Keratinocyte (primary cell): ENCODE data around the gene ACBD4. TPM values are rescaled to one million over a fixed set of nuclear protein-coding genes. Genes with fewer than 3 reads are reported as not detected.

ENCODE experiments used
- DNase-seq: peaks from one replicate; pipeline ENCODE4 v3.0.0-alpha.2; 2011; ENCODE audit warnings: low read depth, missing footprints, low spot score
- FAIRE-seq: peaks from 2 replicates; lab custom pipeline; 2011; peaks lifted over from hg19 to GRCh38; lab: Jason Lieb, UNC
- H2AFZ ChIP-seq: 2 replicates; pipeline ENCODE4 v1.6.0; 2012; ENCODE audit warnings: low read length, control low read depth, inconsistent platforms; ENCODE audit not compliant: control insufficient read depth
- H3K27ac ChIP-seq: 2 replicates; pipeline ENCODE4 v1.5.1; 2011; ENCODE audit warnings: low read length; ENCODE audit not compliant: control insufficient read depth, insufficient read depth
- H3K27me3 ChIP-seq: 3 replicates; pipeline ENCODE4 v1.6.0; 2011; ENCODE audit warnings: low read length; ENCODE audit not compliant: control insufficient read depth, insufficient read depth; ENCODE audit errors: extremely low read depth
- H3K36me3 ChIP-seq, 2 experiments: 2 replicates in 1 of 2; 3 replicates in 1 of 2; pipeline ENCODE4 v1.5.1; 2011; ENCODE audit warnings: low read length in 2 of 2, mild to moderate bottlenecking in 1 of 2; ENCODE audit not compliant: control insufficient read depth in 2 of 2, insufficient read depth in 2 of 2; ENCODE audit errors: extremely low read depth in 1 of 2
- H3K4me1 ChIP-seq: 3 replicates; pipeline ENCODE4 v1.5.1; 2011; ENCODE audit warnings: low read length; ENCODE audit not compliant: control insufficient read depth, insufficient read depth; ENCODE audit errors: extremely low read depth
- H3K4me2 ChIP-seq: 3 replicates; pipeline ENCODE4 v1.6.0; 2011; ENCODE audit warnings: low read depth, low read length; ENCODE audit not compliant: control insufficient read depth, insufficient read depth; ENCODE audit errors: extremely low read depth
- H3K4me3 ChIP-seq, 3 experiments: fragments of 200-600 bp in 1 of 3; sonication (generic) in 1 of 3; 2 replicates in 2 of 3; 3 replicates in 1 of 3; pipeline ENCODE4 v1.5.1; 2011 to 2016; ENCODE audit warnings: low read length in 3 of 3, mild to moderate bottlenecking in 3 of 3, control low read depth in 2 of 3, inconsistent platforms in 1 of 3, low read depth in 1 of 3, mixed read lengths in 1 of 3, mixed run types in 1 of 3, moderate library complexity in 1 of 3; ENCODE audit not compliant: control insufficient read depth in 2 of 3, insufficient read depth in 2 of 3; ENCODE audit errors: extremely low read depth in 1 of 3
- H3K79me2 ChIP-seq: 2 replicates; pipeline ENCODE4 v1.6.0; 2012; ENCODE audit warnings: low read length; ENCODE audit not compliant: control insufficient read depth, insufficient read depth
- H3K9ac ChIP-seq: 3 replicates; pipeline ENCODE4 v1.6.0; 2011; ENCODE audit warnings: low read length; ENCODE audit not compliant: control insufficient read depth, insufficient read depth; ENCODE audit errors: extremely low read depth
- H3K9me1 ChIP-seq: 3 replicates; pipeline ENCODE4 v1.6.0; 2011; ENCODE audit warnings: low read length; ENCODE audit not compliant: control insufficient read depth, insufficient read depth; ENCODE audit errors: extremely low read depth
- H3K9me3 ChIP-seq: 2 replicates; pipeline ENCODE4 v1.5.1; 2012; ENCODE audit warnings: low read depth, low read length; ENCODE audit not compliant: control insufficient read depth
- H4K20me1 ChIP-seq: 3 replicates; pipeline ENCODE4 v1.6.0; 2011; ENCODE audit warnings: low read length; ENCODE audit not compliant: control insufficient read depth, insufficient read depth; ENCODE audit errors: extremely low read depth
- EZH2 ChIP-seq: IDR thresholded peaks from one replicate; pipeline ENCODE4 v1.6.1; 2012; ENCODE audit warnings: inconsistent platforms, mild to moderate bottlenecking, low read length, moderate library complexity
- dilution Hi-C: fragments of 300-500 bp; cut with MboI; formaldehyde crosslinking; loops from one replicate; pipeline ENCODE4 v1.7.0; 2020; ENCODE audit warnings: low sequenced_read_pairs; ENCODE audit not compliant: extremely low pct_ligation_motif_present
- polyA plus RNA-seq, 5 experiments: library from polyadenylated mRNA; depleted of rRNA in 3 of 5; stranded (reverse) in 3 of 5; stranded (forward) in 1 of 5; unstranded in 1 of 5; fragments of >200 nt; gene quantifications; 1 replicate in 1 of 5; 2 replicates in 3 of 5; 3 replicates in 1 of 5; pipeline versions ENCODE4 v1.2.1 to v1.2.3, GENCODE V29; 2011 to 2012; ENCODE audit warnings: missing spikeins in 2 of 5, low read depth in 1 of 5, low replicate concordance in 1 of 5
- TF ChIP-seq, protein P1 (sequence below), 3 experiments: IDR thresholded peaks in 1 of 3; conservative IDR thresholded peaks in 1 of 3; optimal IDR thresholded peaks in 1 of 3; 2 replicates in 2 of 3; 3 replicates in 1 of 3; pipeline versions ENCODE3 to v1.5.1; 2011; ENCODE audit warnings: low read length in 3 of 3, mild to moderate bottlenecking in 3 of 3, moderate library complexity in 2 of 3, control low read depth in 1 of 3, inconsistent platforms in 1 of 3; ENCODE audit not compliant: insufficient read depth in 2 of 3; ENCODE audit errors: extremely low read depth in 1 of 3

Gene ACBD4
- polyA plus RNA-seq, 1 donor (not counting 4 experiments of a cell fraction or from before 2014, with no cell fraction given) = 2.6 TPM

DNA sequence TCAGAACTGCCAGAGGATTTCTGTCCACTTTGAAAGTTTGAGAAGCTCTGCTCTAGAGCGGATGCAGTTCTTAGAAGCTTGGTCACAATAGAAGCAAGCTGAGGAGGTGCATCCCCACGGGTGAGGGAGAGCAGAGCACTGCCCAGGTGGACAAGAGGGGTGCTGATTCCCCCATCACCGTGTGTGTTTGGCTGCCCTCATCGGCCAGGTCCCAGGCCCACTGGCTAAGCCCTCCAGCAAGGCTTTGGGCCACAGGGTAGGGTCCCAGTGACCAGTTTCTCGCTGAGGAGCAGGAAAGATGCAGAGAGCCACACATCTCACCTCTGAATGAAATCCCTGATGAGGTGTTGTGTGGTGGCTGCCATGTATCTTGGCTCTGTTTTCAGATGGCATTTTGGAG, 47.5 kb upstream of the ACBD4 start:
- Histone ChIP-seq H3K9me1 (no peaks in the 10 kb centered on the region), H3K9me3 (peaks cover 4% of the 10 kb centered on the region), H4K20me1 (no peaks in the 10 kb centered on the region), H3K9ac (no peak overlapping the region), H3K4me3 (no peak overlapping the region), H3K79me2 (peaks cover 4% of the 10 kb centered on the region), H3K27me3 (no peaks in the 10 kb centered on the region), H3K4me2 (no peak overlapping the region), H3K27ac (no peak overlapping the region), H3K36me3 (peaks cover 40 to 43% of the 10 kb centered on the region in 2 experiments), H3K4me1 (peaks cover 12% of the 10 kb centered on the region), H2AFZ (no peak overlapping the region)
- no peak for TF ChIP-seq EZH2
- TF ChIP-seq, protein P1, sequence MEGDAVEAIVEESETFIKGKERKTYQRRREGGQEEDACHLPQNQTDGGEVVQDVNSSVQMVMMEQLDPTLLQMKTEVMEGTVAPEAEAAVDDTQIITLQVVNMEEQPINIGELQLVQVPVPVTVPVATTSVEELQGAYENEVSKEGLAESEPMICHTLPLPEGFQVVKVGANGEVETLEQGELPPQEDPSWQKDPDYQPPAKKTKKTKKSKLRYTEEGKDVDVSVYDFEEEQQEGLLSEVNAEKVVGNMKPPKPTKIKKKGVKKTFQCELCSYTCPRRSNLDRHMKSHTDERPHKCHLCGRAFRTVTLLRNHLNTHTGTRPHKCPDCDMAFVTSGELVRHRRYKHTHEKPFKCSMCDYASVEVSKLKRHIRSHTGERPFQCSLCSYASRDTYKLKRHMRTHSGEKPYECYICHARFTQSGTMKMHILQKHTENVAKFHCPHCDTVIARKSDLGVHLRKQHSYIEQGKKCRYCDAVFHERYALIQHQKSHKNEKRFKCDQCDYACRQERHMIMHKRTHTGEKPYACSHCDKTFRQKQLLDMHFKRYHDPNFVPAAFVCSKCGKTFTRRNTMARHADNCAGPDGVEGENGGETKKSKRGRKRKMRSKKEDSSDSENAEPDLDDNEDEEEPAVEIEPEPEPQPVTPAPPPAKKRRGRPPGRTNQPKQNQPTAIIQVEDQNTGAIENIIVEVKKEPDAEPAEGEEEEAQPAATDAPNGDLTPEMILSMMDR (optimal IDR thresholded peaks at IDR 0.05 in 1 of 3, IDR thresholded peaks at IDR 0.05 in 1 of 3, conservative IDR thresholded peaks at IDR 0.05 in 1 of 3; ENCODE audit: extremely low read depth in 1 of 3, insufficient read depth in 2 of 3, low read length in 3 of 3) = no peak
- no peak for FAIRE-seq
- dilution Hi-C loops = no loop called here
- no peak for DNase-seq

DNA sequence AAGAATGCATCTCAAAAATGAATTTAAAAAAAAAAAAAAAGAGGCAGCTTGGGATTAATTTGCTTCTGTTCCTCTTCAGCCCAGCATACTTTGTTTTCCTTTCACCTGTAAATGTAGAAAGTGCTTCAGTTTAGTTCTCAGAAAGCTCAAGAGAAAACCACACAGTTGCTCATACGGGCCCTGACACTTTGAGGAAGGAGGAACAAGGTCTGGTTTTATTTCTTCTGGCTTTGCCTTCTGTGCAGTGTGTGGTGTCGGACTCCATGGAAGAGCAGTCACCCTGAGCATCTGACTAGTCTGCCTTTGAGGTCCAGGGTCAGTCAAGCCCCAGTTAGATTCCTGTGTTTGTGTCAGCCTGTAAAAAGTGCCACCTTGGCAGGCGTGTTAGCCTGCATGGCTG, 46.7 kb upstream of the ACBD4 start:
- peaks cover 4% of the 10 kb centered on the region for H3K9me3 ChIP-seq
- TF ChIP-seq EZH2 = no peak
- TF ChIP-seq, protein P1 (optimal IDR thresholded peaks at IDR 0.05 in 1 of 3, IDR thresholded peaks at IDR 0.05 in 1 of 3, conservative IDR thresholded peaks at IDR 0.05 in 1 of 3; ENCODE audit: extremely low read depth in 1 of 3, insufficient read depth in 2 of 3, low read length in 3 of 3) = no peak
- no peak overlapping the region for H3K4me2 ChIP-seq
- no peaks in the 10 kb centered on the region for H3K27me3 ChIP-seq
- H3K9me1 ChIP-seq = no peaks in the 10 kb centered on the region
- H3K4me3 ChIP-seq = no peak overlapping the region
- DNase-seq = no peak
- H3K4me1 ChIP-seq = peaks cover 20% of the 10 kb centered on the region
- no peak overlapping the region for H3K9ac ChIP-seq
- H3K36me3 ChIP-seq = peaks cover 41 to 46% of the 10 kb centered on the region in 2 experiments
- peaks cover 4% of the 10 kb centered on the region for H3K79me2 ChIP-seq
- no peak overlapping the region for H2AFZ ChIP-seq
- no peaks in the 10 kb centered on the region for H4K20me1 ChIP-seq
- dilution Hi-C loops = no loop called here
- H3K27ac ChIP-seq = no peak overlapping the region
- FAIRE-seq = no peak
